ACC112 (cell line): ENCODE data around the gene NTF3.

Experiments used
- H2AFZ ChIP-seq: fragments of 200-600 bp; sonication (generic); one replicate; pipeline ENCODE4 v1.6.0; 2017; ENCODE audit warnings: antibody characterized with exemption, low read length; ENCODE audit not compliant: unreplicated experiment
- H3K27ac ChIP-seq: fragments of 200-600 bp; sonication (generic); 2 replicates; pipeline ENCODE4 v1.5.1; 2014; ENCODE audit warnings: low read depth, mild to moderate bottlenecking, antibody characterized with exemption, low read length, moderate library complexity
- H3K27me3 ChIP-seq: fragments of 200-600 bp; sonication (generic); 2 replicates; pipeline ENCODE4 v1.6.1; 2014; ENCODE audit warnings: mild to moderate bottlenecking, antibody characterized with exemption, low read length, moderate library complexity, mixed read lengths; ENCODE audit not compliant: insufficient read depth
- H3K36me3 ChIP-seq: fragments of 200-600 bp; sonication (generic); 2 replicates; pipeline ENCODE4 v1.6.1; 2016; ENCODE audit warnings: mild to moderate bottlenecking, antibody characterized with exemption, low read length, moderate library complexity, mixed read lengths; ENCODE audit not compliant: insufficient read depth
- H3K4me1 ChIP-seq: fragments of 200-600 bp; sonication (generic); one replicate; pipeline ENCODE4 v1.6.1; 2016; ENCODE audit warnings: low read length, mixed read lengths; ENCODE audit not compliant: insufficient read depth, unreplicated experiment, control insufficient read depth
- H3K4me3 ChIP-seq: fragments of 200-600 bp; sonication (generic); 2 replicates; pipeline ENCODE4 v1.5.1; 2014; ENCODE audit warnings: mild to moderate bottlenecking, low read depth, low read length
- H3K79me2 ChIP-seq: fragments of 200-600 bp; sonication (generic); one replicate; pipeline ENCODE4 v1.6.0; 2016; ENCODE audit warnings: low read length; ENCODE audit not compliant: control insufficient read depth, unreplicated experiment, insufficient read depth

The NTF3 gene

DNA sequence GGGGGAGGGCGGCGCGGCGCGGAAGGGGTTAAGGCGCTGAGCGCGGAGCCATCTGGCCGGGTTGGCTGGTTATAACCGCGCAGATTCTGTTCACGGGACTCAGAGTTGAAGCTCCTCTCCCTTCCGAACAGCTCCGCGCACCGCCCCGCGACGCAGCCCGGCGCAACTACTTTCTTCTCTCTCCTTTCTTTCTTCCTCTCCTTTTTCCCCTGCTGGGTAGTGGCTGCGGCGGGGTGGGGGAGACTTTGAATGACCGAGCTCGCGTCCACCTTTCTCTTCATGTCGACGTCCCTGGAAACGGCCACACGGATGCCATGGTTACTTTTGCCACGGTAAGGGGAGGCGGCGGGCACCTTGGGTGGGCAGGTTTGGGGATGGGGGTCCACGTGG, at the start of gene NTF3:
TSS of gene NTF3 (plus strand) at position 98 of the 390 bp plus-strand sequence. CDS start at position 315, 217 bp downstream.
- H2AFZ ChIP-seq: no peak within 1 kb of the TSS
- H3K79me2 ChIP-seq: no peaks in the 10 kb centered on the region
- no peaks in the 10 kb centered on the region for H3K4me1 ChIP-seq
- H3K27ac ChIP-seq: no peak within 1 kb of the TSS
- no peaks in the 10 kb centered on the region for H3K36me3 ChIP-seq
- H3K4me3 ChIP-seq: no peak within 1 kb of the TSS
- peaks cover 50% of the 10 kb centered on the region for H3K27me3 ChIP-seq

DNA sequence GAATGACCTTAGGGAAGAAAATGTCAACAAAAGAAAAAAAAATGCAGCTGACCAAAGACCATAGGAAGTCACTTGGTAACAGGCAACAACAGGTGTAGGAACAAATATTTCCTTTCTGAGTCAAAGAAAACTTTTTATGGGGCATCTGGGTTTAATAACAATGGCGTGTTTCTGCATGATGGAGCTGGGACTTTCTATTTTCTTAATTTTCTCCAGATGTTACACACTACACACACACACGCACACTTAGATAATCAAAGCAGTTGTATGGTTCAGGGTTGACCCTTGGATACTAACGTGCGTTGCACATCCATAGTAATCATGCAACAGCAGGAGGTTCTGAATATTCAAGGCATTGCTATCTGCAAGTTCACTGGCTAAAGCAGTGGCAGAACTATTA, 47.9 kb upstream of the NTF3 start:
- H3K27me3 ChIP-seq: no peaks in the 10 kb centered on the region
- H3K27ac ChIP-seq: no peak overlapping the region
- no peaks in the 10 kb centered on the region for H3K36me3 ChIP-seq
- no peaks in the 10 kb centered on the region for H3K4me1 ChIP-seq
- no peak overlapping the region for H2AFZ ChIP-seq
- H3K79me2 ChIP-seq: no peaks in the 10 kb centered on the region
- no peak overlapping the region for H3K4me3 ChIP-seq

DNA sequence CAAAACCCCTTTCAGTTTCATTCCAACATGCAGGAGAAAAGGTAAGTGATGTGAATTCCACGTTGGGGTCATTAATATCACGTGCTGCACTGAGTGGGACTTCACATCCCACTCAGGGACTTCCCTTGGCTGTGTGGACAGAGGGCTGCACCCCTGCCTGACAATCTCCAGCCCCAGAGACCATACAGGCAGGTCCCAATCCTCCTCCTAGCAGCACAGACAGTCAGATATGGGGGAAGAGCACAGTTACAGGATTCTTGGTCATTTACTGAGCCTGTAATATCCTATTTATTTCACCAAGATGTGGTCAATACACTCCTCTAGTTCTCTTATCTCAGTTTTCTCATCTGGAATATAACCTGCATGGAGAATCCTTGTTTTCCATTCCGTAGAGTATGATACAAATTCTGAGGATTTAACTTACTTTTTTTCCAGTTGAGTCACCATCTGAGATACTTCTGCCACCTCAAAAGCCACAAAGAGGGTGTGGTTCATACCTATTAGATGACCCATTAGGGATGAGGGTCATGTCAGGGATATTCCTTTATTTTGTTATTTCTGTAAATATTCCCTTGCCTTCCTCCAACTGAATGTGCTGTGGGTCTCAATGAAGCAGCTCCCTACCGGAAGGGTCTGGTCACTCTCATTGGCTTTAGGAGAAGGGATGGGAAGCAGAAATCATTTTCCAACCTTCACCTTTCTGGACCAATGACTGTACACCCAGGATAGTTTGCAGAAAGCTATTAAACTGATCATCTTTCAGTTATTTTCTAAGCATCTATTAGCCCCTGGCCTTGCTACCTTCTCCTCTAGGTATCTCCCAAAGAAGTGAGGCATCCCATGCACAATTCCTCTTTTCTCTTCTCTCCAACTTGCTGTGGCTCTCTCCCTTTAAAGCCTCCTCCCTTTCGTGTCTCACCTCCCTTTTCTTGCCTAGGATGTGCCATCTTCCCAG, 43.0 kb upstream of the NTF3 start:
- no peaks in the 10 kb centered on the region for H3K4me1 ChIP-seq
- no peak overlapping the region for H3K27ac ChIP-seq
- H3K4me3 ChIP-seq: no peak overlapping the region
- no peak overlapping the region for H2AFZ ChIP-seq
- H3K79me2 ChIP-seq: no peaks in the 10 kb centered on the region
- H3K36me3 ChIP-seq: no peaks in the 10 kb centered on the region
- H3K27me3 ChIP-seq: no peaks in the 10 kb centered on the region

DNA sequence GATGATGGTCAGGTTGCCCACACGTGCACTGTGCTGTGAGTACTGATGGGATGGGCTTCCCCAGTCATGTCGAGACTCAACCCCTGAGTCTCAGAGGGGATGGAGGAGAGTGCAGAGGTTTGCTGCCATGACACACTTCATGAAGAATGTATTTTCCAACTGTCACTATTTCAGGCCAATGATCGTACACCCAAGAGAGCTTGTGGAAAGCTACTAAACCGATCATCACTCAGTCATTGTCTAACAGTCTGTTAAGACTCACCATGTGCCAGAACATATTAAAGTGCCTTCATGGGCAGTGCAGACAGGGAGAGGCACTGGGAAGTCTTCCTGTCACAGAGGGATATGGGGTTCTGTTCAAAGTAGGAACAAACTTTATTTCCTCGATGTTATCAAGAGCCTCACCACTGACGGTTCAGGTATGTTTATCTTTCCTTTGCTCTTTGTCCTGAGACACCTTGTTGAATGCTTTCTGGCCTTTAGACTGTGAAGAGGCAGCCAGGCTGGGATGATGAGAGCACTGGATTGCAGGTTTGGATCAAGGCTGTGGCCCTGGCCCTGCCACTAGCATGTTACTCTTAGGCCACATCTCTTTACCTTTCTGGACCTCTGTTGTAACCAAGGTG, 41.6 kb upstream of the NTF3 start:
- H3K27me3 ChIP-seq: no peaks in the 10 kb centered on the region
- H2AFZ ChIP-seq: no peak overlapping the region
- no peak overlapping the region for H3K27ac ChIP-seq
- H3K79me2 ChIP-seq: no peaks in the 10 kb centered on the region
- H3K4me1 ChIP-seq: no peaks in the 10 kb centered on the region
- no peaks in the 10 kb centered on the region for H3K36me3 ChIP-seq
- H3K4me3 ChIP-seq: no peak overlapping the region

DNA sequence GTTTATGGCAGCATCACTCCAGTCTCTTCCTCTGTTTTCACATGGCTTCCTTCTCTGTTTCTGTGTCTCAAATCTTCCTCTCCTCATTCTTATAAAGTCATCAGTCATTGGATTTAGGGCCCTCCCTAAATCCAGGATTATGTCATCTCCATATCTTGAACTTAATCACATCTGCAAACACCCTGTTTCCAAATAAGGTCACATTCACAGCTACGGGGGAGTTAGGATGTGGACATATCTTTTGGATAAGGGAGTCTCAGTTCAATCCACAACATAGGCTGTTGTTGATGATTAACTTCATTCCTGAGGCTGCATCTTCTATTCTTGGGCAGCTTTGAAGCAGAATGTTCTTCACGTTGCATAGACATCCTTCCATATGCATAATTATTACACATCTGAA, 40.3 kb upstream of the NTF3 start:
- H3K4me3 ChIP-seq: no peak overlapping the region
- H3K4me1 ChIP-seq: no peaks in the 10 kb centered on the region
- no peaks in the 10 kb centered on the region for H3K79me2 ChIP-seq
- H3K27me3 ChIP-seq: no peaks in the 10 kb centered on the region
- H2AFZ ChIP-seq: no peak overlapping the region
- no peak overlapping the region for H3K27ac ChIP-seq
- H3K36me3 ChIP-seq: no peaks in the 10 kb centered on the region

DNA sequence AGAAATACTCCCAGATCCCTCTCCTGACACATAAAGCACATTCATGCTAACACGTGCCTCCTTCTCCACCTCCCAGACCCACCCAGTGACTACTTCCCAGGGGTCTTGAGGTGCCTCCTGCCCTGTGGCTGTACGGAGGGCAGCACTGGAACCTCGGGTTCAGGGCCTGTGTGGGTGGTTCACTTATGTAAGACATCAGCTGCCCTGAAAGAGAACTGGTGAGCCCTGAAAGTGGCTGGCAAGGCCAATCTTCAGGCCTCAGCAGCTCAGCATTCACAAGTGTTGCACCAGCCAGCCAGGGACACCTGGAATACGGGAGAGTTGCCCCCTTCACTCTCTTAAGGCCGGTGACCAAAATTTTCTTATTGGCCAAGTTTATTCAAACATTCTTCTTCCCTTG, 38.9 kb upstream of the NTF3 start:
- H3K36me3 ChIP-seq: no peaks in the 10 kb centered on the region
- H3K79me2 ChIP-seq: no peaks in the 10 kb centered on the region
- no peaks in the 10 kb centered on the region for H3K27me3 ChIP-seq
- H2AFZ ChIP-seq: no peak overlapping the region
- H3K27ac ChIP-seq: no peak overlapping the region
- H3K4me1 ChIP-seq: no peaks in the 10 kb centered on the region
- H3K4me3 ChIP-seq: no peak overlapping the region

DNA sequence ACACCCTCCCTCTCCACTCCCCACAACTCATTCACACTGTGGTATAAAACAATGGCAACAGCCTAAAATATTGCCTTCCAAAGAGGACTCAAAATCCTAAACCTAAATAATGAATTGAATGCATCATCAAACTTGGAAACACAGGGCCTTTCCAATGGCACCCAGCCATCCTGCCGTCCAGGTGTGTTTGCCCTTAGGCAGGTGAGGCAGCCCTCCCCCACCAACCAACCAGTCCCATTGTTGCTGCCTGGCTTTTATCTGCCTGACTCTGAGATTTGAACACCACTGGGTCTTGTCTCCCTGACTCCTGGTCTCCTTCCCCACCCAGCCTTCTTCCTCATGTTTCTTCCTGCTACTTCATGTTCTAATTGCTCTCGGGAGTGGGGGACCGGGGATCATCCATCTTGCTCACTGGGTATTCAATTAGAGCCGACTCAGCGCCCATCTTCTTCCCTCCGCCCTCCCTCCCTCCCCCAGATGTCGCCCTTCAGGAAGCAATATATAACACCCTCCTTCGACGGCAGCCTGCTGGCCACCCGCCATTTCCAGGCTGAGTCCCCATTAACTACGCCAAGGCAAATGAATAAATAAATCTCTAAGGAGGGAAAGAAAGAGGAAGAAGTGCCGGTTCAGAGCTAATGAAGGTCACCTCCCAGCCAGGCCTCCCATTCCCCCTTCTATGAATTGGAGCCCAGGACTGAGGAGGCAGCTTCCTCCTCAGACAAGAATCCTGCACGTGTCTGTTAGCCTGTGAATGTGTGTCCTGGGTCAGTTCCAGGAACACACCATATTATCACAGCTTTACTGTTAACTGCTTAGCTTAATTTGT, 36.3 kb upstream of the NTF3 start:
- no peak overlapping the region for H2AFZ ChIP-seq
- H3K27ac ChIP-seq: no peak overlapping the region

DNA sequence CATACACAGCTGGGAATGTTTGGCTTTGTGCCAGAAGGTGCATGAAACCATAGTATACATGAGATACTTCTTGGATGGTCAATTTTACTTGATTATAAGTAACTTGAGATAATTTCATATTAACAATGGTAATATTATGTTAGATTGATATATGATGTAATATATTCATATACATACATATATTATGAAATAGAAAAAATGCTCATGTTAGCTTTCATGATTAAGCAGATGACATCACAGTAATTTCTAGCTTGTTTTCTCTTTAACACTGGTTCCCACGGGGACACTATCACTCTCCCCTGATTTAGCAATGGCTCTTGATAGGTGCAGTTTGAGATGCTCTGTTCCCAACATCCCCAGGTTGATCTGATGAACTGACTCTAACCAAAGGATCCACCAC, 35.4 kb upstream of the NTF3 start:
- Histone ChIP-seq H3K4me1 (no peaks in the 10 kb centered on the region), H2AFZ (no peak overlapping the region), H3K36me3 (no peaks in the 10 kb centered on the region), H3K79me2 (no peaks in the 10 kb centered on the region), H3K27ac (no peak overlapping the region), H3K4me3 (no peak overlapping the region), H3K27me3 (no peaks in the 10 kb centered on the region)

More for the DNA sequence above, 36.3 kb upstream of the NTF3 start:
- no peaks in the 10 kb centered on the region for H3K36me3 ChIP-seq
- H3K4me3 ChIP-seq: no peak overlapping the region
- no peaks in the 10 kb centered on the region for H3K4me1 ChIP-seq
- H3K27me3 ChIP-seq: no peaks in the 10 kb centered on the region
- no peaks in the 10 kb centered on the region for H3K79me2 ChIP-seq

DNA sequence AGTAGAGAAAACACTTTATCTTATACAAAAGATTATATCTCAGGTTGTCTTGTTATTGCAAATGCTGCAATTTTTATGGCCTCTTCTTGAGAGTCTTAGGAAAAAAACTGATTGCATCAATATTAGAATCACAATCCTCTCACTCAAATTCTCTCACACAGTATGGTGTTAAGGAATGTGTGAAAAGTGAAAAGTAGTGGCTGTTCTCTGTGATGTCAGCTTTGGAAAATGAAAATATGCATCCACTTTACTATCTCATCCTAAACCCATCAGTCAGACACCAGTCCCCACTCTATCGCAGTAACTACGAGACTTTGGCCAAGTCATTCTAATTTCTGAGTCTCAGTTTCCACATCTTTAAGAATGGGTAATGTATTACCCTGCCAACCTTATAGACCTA, 32.6 kb upstream of the NTF3 start:
- no peak overlapping the region for H3K27ac ChIP-seq
- no peaks in the 10 kb centered on the region for H3K36me3 ChIP-seq
- no peaks in the 10 kb centered on the region for H3K79me2 ChIP-seq
- H2AFZ ChIP-seq: no peak overlapping the region
- H3K4me1 ChIP-seq: no peaks in the 10 kb centered on the region
- H3K4me3 ChIP-seq: no peak overlapping the region
- H3K27me3 ChIP-seq: no peaks in the 10 kb centered on the region

DNA sequence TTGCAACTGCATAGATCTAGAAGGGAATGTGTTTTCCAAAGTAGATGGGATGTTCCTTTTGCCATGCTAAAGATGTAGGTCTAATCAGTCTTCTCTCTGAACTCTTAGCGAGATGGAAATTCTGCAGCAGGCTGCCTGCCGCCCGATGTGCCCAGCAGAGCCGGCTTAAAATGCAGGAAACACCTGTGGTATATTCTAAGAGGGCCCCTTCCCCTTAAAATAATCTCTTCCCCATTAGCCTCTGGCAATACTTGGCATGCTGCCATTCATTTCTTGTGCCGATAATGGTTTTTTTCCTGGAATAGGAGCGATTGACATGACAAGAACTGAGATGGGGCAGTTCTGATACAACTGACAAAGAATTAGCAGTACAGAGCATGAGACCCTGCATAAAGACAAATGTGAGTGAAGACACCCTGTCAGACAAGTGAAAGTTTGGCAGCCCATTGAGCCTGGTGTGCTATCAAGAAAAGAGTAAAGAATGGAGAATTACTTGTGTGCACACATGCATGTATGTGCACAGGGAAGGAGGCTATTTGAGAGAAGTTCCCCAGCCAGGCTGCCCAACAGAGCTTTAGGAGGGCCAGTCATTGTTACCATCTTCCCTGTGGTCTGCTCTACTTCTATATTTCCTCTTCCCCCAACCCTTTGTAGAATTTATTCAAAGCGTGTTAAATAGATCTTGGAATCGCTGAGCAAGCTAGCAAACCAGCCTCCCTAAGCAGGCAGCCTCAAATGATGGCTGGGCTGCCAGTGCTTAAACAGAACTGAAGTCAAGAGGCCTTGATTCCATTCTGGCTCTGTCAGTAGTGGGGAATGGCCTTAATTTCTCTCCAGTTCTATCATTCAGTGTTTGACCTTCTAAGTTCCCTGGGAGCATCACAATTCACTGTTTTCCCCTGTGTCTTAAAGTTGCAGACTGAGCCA, 29.6 kb upstream of the NTF3 start:
- Histone ChIP-seq H3K27me3 (no peaks in the 10 kb centered on the region), H3K36me3 (no peaks in the 10 kb centered on the region), H3K4me1 (no peaks in the 10 kb centered on the region), H3K79me2 (no peaks in the 10 kb centered on the region), H2AFZ (no peak overlapping the region), H3K27ac (no peak overlapping the region), H3K4me3 (no peak overlapping the region)
